ENCODE results near the gene FBXW10B.
"Not testable (repeated sequence)": the region's sequence is repeated elsewhere in the genome, so short reads cannot be mapped to it uniquely, and the experiment has no call there.

GRCh38 chr17:15645942-15646312 lies 26.4 kb upstream of the FBXW10B start:
- TF ChIP-seq CTCF (IDR thresholded peaks at IDR 0.05; ENCODE audit: insufficient read depth, low read length, poor library complexity, severe bottlenecking); EZH2phosphoT487 (conservative IDR thresholded peaks at IDR 0.05; ENCODE audit: low read length): not testable (repeated sequence)

All from SU-DHL-6 (cell line).